DND-41 (cell line): Measurements from ENCODE around the gene IFI27L2.

Experiments used
- EZH2 ChIP-seq: IDR thresholded peaks from 3 replicates; pipeline ENCODE4 v1.6.1; 2012; ENCODE audit warnings: borderline replicate concordance, low read depth, mild to moderate bottlenecking, moderate library complexity, low read length, inconsistent platforms; ENCODE audit not compliant: severe bottlenecking
- TF ChIP-seq, protein P1 (sequence below): IDR thresholded peaks from 2 replicates; pipeline ENCODE4 v1.5.1; 2012; ENCODE audit warnings: borderline replicate concordance, low read length, moderate library complexity, mild to moderate bottlenecking; ENCODE audit not compliant: poor library complexity, severe bottlenecking; ENCODE audit errors: extremely low read depth

DNA sequence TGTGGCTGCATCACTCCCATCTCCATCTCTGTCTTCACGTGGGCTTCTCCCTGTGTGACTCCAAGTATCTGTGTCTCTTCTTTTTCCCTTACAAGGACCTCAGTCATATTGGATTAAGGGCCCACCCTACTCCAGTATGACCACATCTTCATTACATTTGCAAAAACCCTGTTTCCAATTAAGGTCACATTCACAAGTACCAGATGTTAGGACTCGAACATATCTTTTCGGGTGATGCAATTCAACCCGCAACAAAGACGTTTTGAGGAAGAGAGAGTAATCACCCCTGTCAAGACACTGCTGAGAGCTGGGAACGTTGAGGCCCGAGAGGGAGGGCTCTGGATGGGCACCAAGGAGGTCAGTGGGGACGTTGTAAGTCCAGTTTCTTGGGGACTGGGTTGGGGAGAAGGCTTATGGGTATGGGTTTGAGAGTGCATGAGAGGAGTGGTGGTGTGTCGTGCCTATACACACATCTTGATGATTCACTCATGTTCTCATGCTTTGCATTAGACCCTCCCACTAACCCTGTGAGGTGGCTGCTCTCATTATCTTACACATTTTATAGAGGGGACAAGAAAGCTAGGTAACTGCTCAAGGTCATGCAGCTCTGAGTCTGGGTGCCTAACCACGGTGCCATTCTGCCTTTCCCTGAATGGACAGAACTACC lies 30.9 kb downstream of the IFI27L2 start:
- no peak for TF ChIP-seq EZH2
- TF ChIP-seq, protein P1, sequence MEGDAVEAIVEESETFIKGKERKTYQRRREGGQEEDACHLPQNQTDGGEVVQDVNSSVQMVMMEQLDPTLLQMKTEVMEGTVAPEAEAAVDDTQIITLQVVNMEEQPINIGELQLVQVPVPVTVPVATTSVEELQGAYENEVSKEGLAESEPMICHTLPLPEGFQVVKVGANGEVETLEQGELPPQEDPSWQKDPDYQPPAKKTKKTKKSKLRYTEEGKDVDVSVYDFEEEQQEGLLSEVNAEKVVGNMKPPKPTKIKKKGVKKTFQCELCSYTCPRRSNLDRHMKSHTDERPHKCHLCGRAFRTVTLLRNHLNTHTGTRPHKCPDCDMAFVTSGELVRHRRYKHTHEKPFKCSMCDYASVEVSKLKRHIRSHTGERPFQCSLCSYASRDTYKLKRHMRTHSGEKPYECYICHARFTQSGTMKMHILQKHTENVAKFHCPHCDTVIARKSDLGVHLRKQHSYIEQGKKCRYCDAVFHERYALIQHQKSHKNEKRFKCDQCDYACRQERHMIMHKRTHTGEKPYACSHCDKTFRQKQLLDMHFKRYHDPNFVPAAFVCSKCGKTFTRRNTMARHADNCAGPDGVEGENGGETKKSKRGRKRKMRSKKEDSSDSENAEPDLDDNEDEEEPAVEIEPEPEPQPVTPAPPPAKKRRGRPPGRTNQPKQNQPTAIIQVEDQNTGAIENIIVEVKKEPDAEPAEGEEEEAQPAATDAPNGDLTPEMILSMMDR = no peak
